ENCODE results near the gene CDKL1.

DNA sequence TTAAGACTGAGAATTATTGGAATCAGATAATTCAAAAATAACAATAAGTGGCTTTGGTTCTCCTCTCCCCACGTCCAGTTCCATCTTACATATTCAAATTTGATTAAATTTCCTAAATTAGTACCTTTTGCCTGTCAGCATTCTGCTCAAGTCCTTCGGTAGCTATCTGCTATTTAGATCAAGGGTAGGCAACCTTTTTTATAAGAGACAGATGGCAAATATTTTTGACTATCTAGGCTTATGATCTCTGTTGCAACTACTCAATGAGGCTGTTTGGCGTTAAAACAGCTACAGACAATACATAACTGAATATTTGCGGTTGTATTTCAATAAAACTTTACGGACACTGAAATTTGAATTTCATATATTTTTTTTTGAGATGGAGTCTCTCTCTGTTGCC is 106.4 kb downstream of the CDKL1 start:
- TF ChIP-seq POLR2A (IDR thresholded peaks at IDR 0.05) (no peak), CTCF (IDR thresholded peaks at IDR 0.05) (no peak)

Data from heart left ventricle (tissue), 13 donors.